ENCODE results near the gene NEGR1.

Gene NEGR1

GRCh38 chr1:71788113-71788512 lies 494.2 kb downstream of the NEGR1 start:
- in situ Hi-C loops (cut with HindIII; ENCODE audit: low sequenced_read_pairs), result no loop called here

GRCh38 chr1:71787699-71788098 lies 494.6 kb downstream of the NEGR1 start:
- in situ Hi-C loops (cut with HindIII; ENCODE audit: low sequenced_read_pairs), result no loop called here

GRCh38 chr1:71786218-71786617 lies 496.1 kb downstream of the NEGR1 start:
- in situ Hi-C loops (cut with HindIII; ENCODE audit: low sequenced_read_pairs), result no loop called here

GRCh38 chr1:71785450-71785849 lies 496.9 kb downstream of the NEGR1 start:
- in situ Hi-C loops (cut with HindIII; ENCODE audit: low sequenced_read_pairs), result no loop called here

- in situ Hi-C loops (cut with HindIII; ENCODE audit: low sequenced_read_pairs), result no loop called here
Measured at GRCh38 chr1:71785000-71785399, 497.3 kb downstream of the NEGR1 start.

GRCh38 chr1:71784241-71784640 lies 498.1 kb downstream of the NEGR1 start:
- in situ Hi-C loops (cut with HindIII; ENCODE audit: low sequenced_read_pairs), result no loop called here

- in situ Hi-C loops (cut with HindIII; ENCODE audit: low sequenced_read_pairs), result no loop called here
Measured at GRCh38 chr1:71783071-71783470, 499.3 kb downstream of the NEGR1 start.

GRCh38 chr1:71781450-71781849 lies 500.9 kb downstream of the NEGR1 start:
- in situ Hi-C loops (cut with HindIII; ENCODE audit: low sequenced_read_pairs), result no loop called here

GRCh38 chr1:71780681-71781080 lies 501.7 kb downstream of the NEGR1 start:
- in situ Hi-C loops (cut with HindIII; ENCODE audit: low sequenced_read_pairs), result no loop called here

- in situ Hi-C loops (cut with HindIII; ENCODE audit: low sequenced_read_pairs), result no loop called here
Measured at GRCh38 chr1:71778940-71779339, 503.4 kb downstream of the NEGR1 start.

- in situ Hi-C loops (cut with HindIII; ENCODE audit: low sequenced_read_pairs), result no loop called here
Measured at GRCh38 chr1:71777094-71777493, 505.2 kb downstream of the NEGR1 start.

GRCh38 chr1:71774705-71775104 lies 507.6 kb downstream of the NEGR1 start:
- in situ Hi-C loops (cut with HindIII; ENCODE audit: low sequenced_read_pairs), result no loop called here

GRCh38 chr1:71770121-71770520 lies 512.2 kb downstream of the NEGR1 start:
- in situ Hi-C loops (cut with HindIII; ENCODE audit: low sequenced_read_pairs), result no loop called here

GRCh38 chr1:71766748-71767147 lies 515.6 kb downstream of the NEGR1 start:
- in situ Hi-C loops (cut with HindIII; ENCODE audit: low sequenced_read_pairs), result no loop called here

- in situ Hi-C loops (cut with HindIII; ENCODE audit: low sequenced_read_pairs), result no loop called here
Measured at GRCh38 chr1:71762514-71763255, 519.7 kb downstream of the NEGR1 start.

- in situ Hi-C loops (cut with HindIII; ENCODE audit: low sequenced_read_pairs), result no loop called here
Measured at GRCh38 chr1:71755441-71755840, 526.9 kb downstream of the NEGR1 start.

- in situ Hi-C loops (cut with HindIII; ENCODE audit: low sequenced_read_pairs), result no loop called here
Measured at GRCh38 chr1:71753746-71754145, 528.6 kb downstream of the NEGR1 start.

- in situ Hi-C loops (cut with HindIII; ENCODE audit: low sequenced_read_pairs), result no loop called here
Measured at GRCh38 chr1:71745326-71745725, 537.0 kb downstream of the NEGR1 start.

GRCh38 chr1:71743862-71744261 lies 538.5 kb downstream of the NEGR1 start:
- in situ Hi-C loops (cut with HindIII; ENCODE audit: low sequenced_read_pairs), result no loop called here

- in situ Hi-C loops (cut with HindIII; ENCODE audit: low sequenced_read_pairs), result no loop called here
Measured at GRCh38 chr1:71738910-71739309, 543.4 kb downstream of the NEGR1 start.

- in situ Hi-C loops (cut with HindIII; ENCODE audit: low sequenced_read_pairs), result no loop called here
Measured at GRCh38 chr1:71738256-71738655, 544.1 kb downstream of the NEGR1 start.

- in situ Hi-C loops (cut with HindIII; ENCODE audit: low sequenced_read_pairs), result no loop called here
Measured at GRCh38 chr1:71737768-71738167, 544.6 kb downstream of the NEGR1 start.

- in situ Hi-C loops (cut with HindIII; ENCODE audit: low sequenced_read_pairs), result no loop called here
Measured at GRCh38 chr1:71733121-71733520, 549.2 kb downstream of the NEGR1 start.
